HepG2 (cell line): Measurements from ENCODE around the gene ARHGEF10L. TPM values are rescaled to one million over a fixed set of nuclear protein-coding genes. Genes with fewer than 3 reads are reported as not detected.

ENCODE experiments used
- CREM ChIP-seq, 2 experiments: sonication (generic) in 1 of 2; formaldehyde crosslinking in 1 of 2; IDR thresholded peaks; 2 replicates each; pipeline versions ENCODE4 v1.4.0 to v1.6.1; 2016 to 2020; ENCODE audit warnings: antibody characterized with exemption in 1 of 2, mild to moderate bottlenecking in 1 of 2, missing genetic modification reagents in 1 of 2
- ELF1 ChIP-seq: sonication (generic); formaldehyde crosslinking; IDR thresholded peaks from 2 replicates; pipeline ENCODE4 v1.4.0; 2020; ENCODE audit warnings: missing genetic modification reagents
- HNRNPLL ChIP-seq: fragments of 200-400 bp; formaldehyde crosslinking; IDR thresholded peaks from 2 replicates; pipeline ENCODE4 v1.6.1; 2017; ENCODE audit warnings: mild to moderate bottlenecking, low read depth, low read length; ENCODE audit not compliant: poor library complexity, severe bottlenecking
- ISL2 ChIP-seq: sonication (generic); formaldehyde crosslinking; IDR thresholded peaks from 2 replicates; pipeline ENCODE4 v1.5.0; 2020; ENCODE audit warnings: missing genetic modification reagents
- MIXL1 ChIP-seq: IDR thresholded peaks from 2 replicates; pipeline ENCODE4 v1.6.1; 2016
- RBFOX2 ChIP-seq: fragments of 200-400 bp; formaldehyde crosslinking; IDR thresholded peaks from 2 replicates; pipeline ENCODE4 v1.6.1; 2017; ENCODE audit warnings: low read depth, mild to moderate bottlenecking, low read length
- RXRA ChIP-seq: sonication (generic); formaldehyde crosslinking; IDR thresholded peaks from 2 replicates; pipeline ENCODE4 v1.5.1; 2020; ENCODE audit warnings: missing genetic modification reagents
- SOX5 ChIP-seq: IDR thresholded peaks from 2 replicates; pipeline ENCODE4 v1.6.1; 2016; ENCODE audit warnings: borderline replicate concordance
- SP5 ChIP-seq: IDR thresholded peaks from 2 replicates; pipeline ENCODE4 v1.6.1; 2016; ENCODE audit warnings: low read depth, borderline replicate concordance
- SRSF4 ChIP-seq: fragments of 200-400 bp; formaldehyde crosslinking; IDR thresholded peaks from one replicate; pipeline ENCODE4 v1.6.1; 2018; ENCODE audit warnings: mild to moderate bottlenecking, low read depth, low read length, moderate library complexity; ENCODE audit not compliant: poor library complexity, severe bottlenecking
- ZNF205 ChIP-seq: IDR thresholded peaks from 2 replicates; pipeline ENCODE4 v1.6.1; 2018; ENCODE audit warnings: missing biosample characterization, missing genetic modification reagents
- ZNF292 ChIP-seq: sonication (generic); formaldehyde crosslinking; IDR thresholded peaks from 2 replicates; pipeline ENCODE4 v1.8.1; 2022; ENCODE audit warnings: mild to moderate bottlenecking, low read depth, missing genetic modification reagents, borderline replicate concordance
- ZNF781 ChIP-seq: sonication (generic); formaldehyde crosslinking; IDR thresholded peaks from 2 replicates; pipeline ENCODE4 v1.5.1; 2020; ENCODE audit warnings: borderline replicate concordance, mild to moderate bottlenecking, missing genetic modification reagents; ENCODE audit errors: not compliant biosample characterization
- polyA plus RNA-seq, 8 experiments: library from polyadenylated mRNA; depleted of rRNA in 3 of 8; stranded (reverse) in 7 of 8; unstranded in 1 of 8; fragments of >200 nt; fragmentation: Illumina TruSeq in 4 of 8; extraction: Trizol in 4 of 8; gene quantifications; 2 replicates each; pipeline versions ENCODE4 v1.2.1 to v1.2.3, GENCODE V29; 2011 to 2016; ENCODE audit warnings: low read depth in 4 of 8, missing spikeins in 1 of 8, mixed read lengths in 1 of 8; ENCODE audit not compliant: insufficient read depth in 1 of 8
- total RNA-seq, 5 experiments: library from RNA; depleted of rRNA; stranded (reverse); fragments of >200 nt; fragmentation: Illumina TruSeq; extraction: Trizol; gene quantifications; 2 replicates each; pipeline ENCODE4 v1.2.3, GENCODE V29; 2016; ENCODE audit warnings: low read depth in 1 of 5
- TF ChIP-seq, protein P1 (sequence below): fragments of 450-650 bp; IDR thresholded peaks from 2 replicates; pipeline ENCODE4 v1.6.1; 2017; ENCODE audit warnings: mild to moderate bottlenecking
- TF ChIP-seq, protein P2 (sequence below): sonication (generic); formaldehyde crosslinking; IDR thresholded peaks from 2 replicates; pipeline ENCODE4 v1.4.0; 2020; ENCODE audit warnings: mild to moderate bottlenecking, missing genetic modification reagents, borderline replicate concordance
- TF ChIP-seq, protein P3 (sequence below): IDR thresholded peaks from 2 replicates; pipeline ENCODE4 v1.6.1; 2018; ENCODE audit warnings: missing genetic modification reagents, mild to moderate bottlenecking, missing compliant biosample characterization
- TF ChIP-seq, protein P4 (sequence below): IDR thresholded peaks from 2 replicates; pipeline ENCODE4 v1.6.1; 2016; ENCODE audit warnings: missing genetic modification reagents, missing compliant biosample characterization
- TF ChIP-seq, protein P5 (sequence below): sonication (generic); formaldehyde crosslinking; IDR thresholded peaks from 2 replicates; pipeline ENCODE4 v1.4.0; 2020; ENCODE audit warnings: mild to moderate bottlenecking, missing genetic modification reagents
- TF ChIP-seq, protein P6 (sequence below): IDR thresholded peaks from 2 replicates; pipeline ENCODE4 v1.6.1; 2016; ENCODE audit warnings: low read depth, borderline replicate concordance

ARHGEF10L gene
- total and polyA plus RNA-seq, 2 of the 13 experiments (the other 11 are each of a cell fraction or from before 2014, with no cell fraction given) = 46.5 to 78.3 TPM

DNA sequence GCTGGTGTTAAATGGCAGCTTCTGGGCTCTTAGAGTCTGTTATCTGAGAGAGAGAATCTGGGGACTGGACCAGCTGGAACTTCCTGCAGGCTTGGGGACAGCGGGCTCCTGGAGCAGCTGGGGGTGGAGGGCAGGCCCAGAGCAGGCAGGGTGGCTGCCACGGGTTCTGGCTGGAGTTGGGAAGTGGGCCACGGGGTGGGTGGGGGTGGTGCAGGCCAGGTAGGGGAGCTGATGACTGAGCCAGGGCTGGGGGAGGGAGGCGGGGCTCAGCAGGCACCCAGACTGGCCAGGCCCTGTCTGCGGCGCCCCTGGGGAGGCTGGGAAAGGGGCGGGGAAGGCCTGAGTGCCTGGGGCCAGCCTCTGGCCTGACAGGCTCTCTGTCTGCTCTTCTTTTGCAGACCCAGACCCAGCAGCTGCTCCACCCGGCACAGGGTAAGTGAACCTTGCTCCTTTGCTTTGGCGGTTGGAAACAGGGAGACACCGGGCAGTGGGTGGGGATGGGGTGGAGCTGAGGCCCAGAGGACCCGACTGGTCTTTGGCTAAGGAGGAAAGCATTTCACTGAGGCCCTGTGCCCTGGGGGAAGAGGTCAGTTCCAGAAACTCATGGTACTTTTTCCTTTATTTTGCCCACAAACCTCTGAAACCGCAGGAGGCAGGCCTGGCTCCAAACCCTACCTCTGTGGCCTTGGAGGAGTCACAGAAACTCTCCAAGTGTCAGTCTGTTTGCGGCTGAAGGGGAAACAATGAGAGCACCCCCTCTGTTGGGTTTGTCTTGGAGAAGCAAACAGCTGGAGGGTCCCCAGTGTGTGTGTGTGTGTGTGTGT is 48.8 kb downstream of the ARHGEF10L start (continued):
- TF ChIP-seq, protein P1, sequence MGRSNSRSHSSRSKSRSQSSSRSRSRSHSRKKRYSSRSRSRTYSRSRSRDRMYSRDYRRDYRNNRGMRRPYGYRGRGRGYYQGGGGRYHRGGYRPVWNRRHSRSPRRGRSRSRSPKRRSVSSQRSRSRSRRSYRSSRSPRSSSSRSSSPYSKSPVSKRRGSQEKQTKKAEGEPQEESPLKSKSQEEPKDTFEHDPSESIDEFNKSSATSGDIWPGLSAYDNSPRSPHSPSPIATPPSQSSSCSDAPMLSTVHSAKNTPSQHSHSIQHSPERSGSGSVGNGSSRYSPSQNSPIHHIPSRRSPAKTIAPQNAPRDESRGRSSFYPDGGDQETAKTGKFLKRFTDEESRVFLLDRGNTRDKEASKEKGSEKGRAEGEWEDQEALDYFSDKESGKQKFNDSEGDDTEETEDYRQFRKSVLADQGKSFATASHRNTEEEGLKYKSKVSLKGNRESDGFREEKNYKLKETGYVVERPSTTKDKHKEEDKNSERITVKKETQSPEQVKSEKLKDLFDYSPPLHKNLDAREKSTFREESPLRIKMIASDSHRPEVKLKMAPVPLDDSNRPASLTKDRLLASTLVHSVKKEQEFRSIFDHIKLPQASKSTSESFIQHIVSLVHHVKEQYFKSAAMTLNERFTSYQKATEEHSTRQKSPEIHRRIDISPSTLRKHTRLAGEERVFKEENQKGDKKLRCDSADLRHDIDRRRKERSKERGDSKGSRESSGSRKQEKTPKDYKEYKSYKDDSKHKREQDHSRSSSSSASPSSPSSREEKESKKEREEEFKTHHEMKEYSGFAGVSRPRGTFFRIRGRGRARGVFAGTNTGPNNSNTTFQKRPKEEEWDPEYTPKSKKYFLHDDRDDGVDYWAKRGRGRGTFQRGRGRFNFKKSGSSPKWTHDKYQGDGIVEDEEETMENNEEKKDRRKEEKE = no peak
- peak; percentile 97 for TF ChIP-seq SP5 (CRISPR knock-in tag)
- no peak for TF ChIP-seq ZNF781
- 0 out of 2 replicates have a peak, but pooled peaks have one; percentile 12 for TF ChIP-seq ELF1 (CRISPR knock-in tag)
- TF ChIP-seq RXRA (CRISPR knock-in tag) = peak; percentile 64; the same call in 1 of the 2 replicates
- TF ChIP-seq RBFOX2 = peak; percentile 52
- peak; percentile 57 for TF ChIP-seq ZNF205 (CRISPR knock-in tag)
- TF ChIP-seq MIXL1 (CRISPR knock-in tag) = peak; percentile 73; the same call in 1 of the 2 replicates
- TF ChIP-seq HNRNPLL = peak; percentile 30
- TF ChIP-seq, protein P2, sequence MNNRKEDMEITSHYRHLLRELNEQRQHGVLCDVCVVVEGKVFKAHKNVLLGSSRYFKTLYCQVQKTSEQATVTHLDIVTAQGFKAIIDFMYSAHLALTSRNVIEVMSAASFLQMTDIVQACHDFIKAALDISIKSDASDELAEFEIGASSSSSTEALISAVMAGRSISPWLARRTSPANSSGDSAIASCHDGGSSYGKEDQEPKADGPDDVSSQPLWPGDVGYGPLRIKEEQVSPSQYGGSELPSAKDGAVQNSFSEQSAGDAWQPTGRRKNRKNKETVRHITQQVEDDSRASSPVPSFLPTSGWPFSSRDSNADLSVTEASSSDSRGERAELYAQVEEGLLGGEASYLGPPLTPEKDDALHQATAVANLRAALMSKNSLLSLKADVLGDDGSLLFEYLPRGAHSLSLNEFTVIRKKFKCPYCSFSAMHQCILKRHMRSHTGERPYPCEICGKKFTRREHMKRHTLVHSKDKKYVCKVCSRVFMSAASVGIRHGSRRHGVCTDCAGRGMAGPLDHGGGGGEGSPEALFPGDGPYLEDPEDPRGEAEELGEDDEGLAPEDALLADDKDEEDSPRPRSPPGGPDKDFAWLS (CRISPR knock-in tag) = no peak
- TF ChIP-seq, protein P3, sequence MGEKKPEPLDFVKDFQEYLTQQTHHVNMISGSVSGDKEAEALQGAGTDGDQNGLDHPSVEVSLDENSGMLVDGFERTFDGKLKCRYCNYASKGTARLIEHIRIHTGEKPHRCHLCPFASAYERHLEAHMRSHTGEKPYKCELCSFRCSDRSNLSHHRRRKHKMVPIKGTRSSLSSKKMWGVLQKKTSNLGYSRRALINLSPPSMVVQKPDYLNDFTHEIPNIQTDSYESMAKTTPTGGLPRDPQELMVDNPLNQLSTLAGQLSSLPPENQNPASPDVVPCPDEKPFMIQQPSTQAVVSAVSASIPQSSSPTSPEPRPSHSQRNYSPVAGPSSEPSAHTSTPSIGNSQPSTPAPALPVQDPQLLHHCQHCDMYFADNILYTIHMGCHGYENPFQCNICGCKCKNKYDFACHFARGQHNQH = peak; percentile 44; the same call in 1 of the 2 replicates
- TF ChIP-seq, protein P4, sequence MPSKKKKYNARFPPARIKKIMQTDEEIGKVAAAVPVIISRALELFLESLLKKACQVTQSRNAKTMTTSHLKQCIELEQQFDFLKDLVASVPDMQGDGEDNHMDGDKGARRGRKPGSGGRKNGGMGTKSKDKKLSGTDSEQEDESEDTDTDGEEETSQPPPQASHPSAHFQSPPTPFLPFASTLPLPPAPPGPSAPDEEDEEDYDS = peak; percentile 55; the same call in 1 of the 2 replicates
- TF ChIP-seq, protein P5, sequence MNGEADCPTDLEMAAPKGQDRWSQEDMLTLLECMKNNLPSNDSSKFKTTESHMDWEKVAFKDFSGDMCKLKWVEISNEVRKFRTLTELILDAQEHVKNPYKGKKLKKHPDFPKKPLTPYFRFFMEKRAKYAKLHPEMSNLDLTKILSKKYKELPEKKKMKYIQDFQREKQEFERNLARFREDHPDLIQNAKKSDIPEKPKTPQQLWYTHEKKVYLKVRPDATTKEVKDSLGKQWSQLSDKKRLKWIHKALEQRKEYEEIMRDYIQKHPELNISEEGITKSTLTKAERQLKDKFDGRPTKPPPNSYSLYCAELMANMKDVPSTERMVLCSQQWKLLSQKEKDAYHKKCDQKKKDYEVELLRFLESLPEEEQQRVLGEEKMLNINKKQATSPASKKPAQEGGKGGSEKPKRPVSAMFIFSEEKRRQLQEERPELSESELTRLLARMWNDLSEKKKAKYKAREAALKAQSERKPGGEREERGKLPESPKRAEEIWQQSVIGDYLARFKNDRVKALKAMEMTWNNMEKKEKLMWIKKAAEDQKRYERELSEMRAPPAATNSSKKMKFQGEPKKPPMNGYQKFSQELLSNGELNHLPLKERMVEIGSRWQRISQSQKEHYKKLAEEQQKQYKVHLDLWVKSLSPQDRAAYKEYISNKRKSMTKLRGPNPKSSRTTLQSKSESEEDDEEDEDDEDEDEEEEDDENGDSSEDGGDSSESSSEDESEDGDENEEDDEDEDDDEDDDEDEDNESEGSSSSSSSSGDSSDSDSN (CRISPR knock-in tag) = peak; percentile 89
- 0 out of 2 replicates have a peak, but pooled peaks have one; percentile 43 for TF ChIP-seq ISL2 (CRISPR knock-in tag)
- TF ChIP-seq, protein P6, sequence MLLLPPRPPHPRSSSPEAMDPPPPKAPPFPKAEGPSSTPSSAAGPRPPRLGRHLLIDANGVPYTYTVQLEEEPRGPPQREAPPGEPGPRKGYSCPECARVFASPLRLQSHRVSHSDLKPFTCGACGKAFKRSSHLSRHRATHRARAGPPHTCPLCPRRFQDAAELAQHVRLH (CRISPR knock-in tag) = peak; percentile 55; the same call in 1 of the 2 replicates
- TF ChIP-seq SOX5 (CRISPR knock-in tag) = peak; percentile 65; the same call in 1 of the 2 replicates
- no peak for TF ChIP-seq SRSF4
- TF ChIP-seq ZNF292 (CRISPR knock-in tag) = peak; percentile 98
- peak; percentile 46; the same call in 1 of the 2 replicates for TF ChIP-seq CREM (IDR thresholded peaks at IDR 0.05)
- no peak for TF ChIP-seq CREM (CRISPR knock-in tag; IDR thresholded peaks at IDR 0.05)
